Glutamatergic neuron (in vitro differentiated cells): Measurements from ENCODE around the gene PPFIBP2. TPM values are rescaled to one million over a fixed set of nuclear protein-coding genes. Genes with fewer than 3 reads are reported as not detected.

ENCODE experiments used
- DNase-seq: peaks from one replicate; pipeline ENCODE4 v3.0.0; 2022
- H3K27ac Mint-ChIP-seq: one replicate; pipeline ENCODE4 v1.8.0; 2020; ENCODE audit warnings: mild to moderate bottlenecking, mixed read lengths, inconsistent platforms; ENCODE audit not compliant: unreplicated experiment
- H3K27me3 Mint-ChIP-seq: one replicate; pipeline ENCODE4 v1.8.0; 2020; ENCODE audit warnings: mild to moderate bottlenecking, moderate library complexity, mixed read lengths, inconsistent platforms; ENCODE audit not compliant: unreplicated experiment
- H3K36me3 Mint-ChIP-seq: one replicate; pipeline ENCODE4 v1.8.0; 2020; ENCODE audit warnings: mild to moderate bottlenecking, mixed read lengths, inconsistent platforms; ENCODE audit not compliant: unreplicated experiment
- H3K4me1 Mint-ChIP-seq: one replicate; pipeline ENCODE4 v1.8.0; 2020; ENCODE audit warnings: mild to moderate bottlenecking, low read depth, mixed read lengths, inconsistent platforms; ENCODE audit not compliant: unreplicated experiment
- H3K4me3 Mint-ChIP-seq: one replicate; pipeline ENCODE4 v1.8.0; 2020; ENCODE audit warnings: mild to moderate bottlenecking, mixed read lengths, inconsistent platforms; ENCODE audit not compliant: unreplicated experiment
- H3K9me3 Mint-ChIP-seq: one replicate; pipeline ENCODE4 v1.8.0; 2020; ENCODE audit warnings: mild to moderate bottlenecking, moderate library complexity, mixed read lengths, inconsistent platforms; ENCODE audit not compliant: unreplicated experiment
- CTCF ChIP-seq: fragments of 200-600 bp; sonication (generic); IDR thresholded peaks from one replicate; pipeline ENCODE4 v1.5.0; 2021; ENCODE audit not compliant: partially characterized antibody, unreplicated experiment
- total RNA-seq: library from RNA; stranded (reverse); fragmentation: NEBNext Ultra II Directional; extraction: Animal tissue kit (Norgen Biotek cat#: 25700); gene quantifications from one replicate; pipeline ENCODE4 v1.2.1, GENCODE V29; 2021; ENCODE audit not compliant: unreplicated experiment

Gene PPFIBP2
- total RNA-seq, 1 donor from 2014 or later, result 1.5 TPM

DNA sequence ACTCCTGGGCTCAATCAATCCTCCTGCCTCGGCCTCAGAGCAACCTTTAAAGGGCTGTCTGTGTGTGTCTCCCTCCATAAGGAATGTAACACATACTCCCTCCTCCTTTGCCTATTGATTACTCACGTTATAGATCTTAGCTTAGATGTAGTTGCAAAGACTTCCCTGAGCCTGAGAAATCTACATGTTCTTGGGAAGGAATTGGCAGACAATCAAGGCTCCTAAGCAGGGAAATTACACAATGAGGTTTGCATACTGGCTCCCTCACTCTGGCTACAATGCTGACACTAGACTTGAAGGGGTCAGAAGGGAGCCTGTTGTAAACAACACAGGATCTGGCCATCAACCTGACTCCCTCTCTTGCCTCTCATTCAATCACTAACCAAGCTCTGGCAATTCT is 33.7 kb upstream of the PPFIBP2 start:
- Mint-ChIP-seq H3K9me3 (no peaks in the 10 kb centered on the region), H3K36me3 (no peaks in the 10 kb centered on the region), H3K27ac (no peak overlapping the region), H3K4me1 (no peaks in the 10 kb centered on the region), H3K27me3 (peaks cover 3% of the 10 kb centered on the region), H3K4me3 (no peak overlapping the region)
- TF ChIP-seq CTCF, result no peak
- DNase-seq, result no peak

- no peak for DNase-seq
- no peak for TF ChIP-seq CTCF
- no peaks in the 10 kb centered on the region for H3K36me3 Mint-ChIP-seq
- H3K27ac Mint-ChIP-seq, result no peak overlapping the region
- H3K4me1 Mint-ChIP-seq, result no peaks in the 10 kb centered on the region
- H3K9me3 Mint-ChIP-seq, result no peaks in the 10 kb centered on the region
- no peaks in the 10 kb centered on the region for H3K27me3 Mint-ChIP-seq
- H3K4me3 Mint-ChIP-seq, result no peak overlapping the region
Observed at GRCh38 chr11:7484131-7484530, 29.7 kb upstream of the PPFIBP2 start.

DNA sequence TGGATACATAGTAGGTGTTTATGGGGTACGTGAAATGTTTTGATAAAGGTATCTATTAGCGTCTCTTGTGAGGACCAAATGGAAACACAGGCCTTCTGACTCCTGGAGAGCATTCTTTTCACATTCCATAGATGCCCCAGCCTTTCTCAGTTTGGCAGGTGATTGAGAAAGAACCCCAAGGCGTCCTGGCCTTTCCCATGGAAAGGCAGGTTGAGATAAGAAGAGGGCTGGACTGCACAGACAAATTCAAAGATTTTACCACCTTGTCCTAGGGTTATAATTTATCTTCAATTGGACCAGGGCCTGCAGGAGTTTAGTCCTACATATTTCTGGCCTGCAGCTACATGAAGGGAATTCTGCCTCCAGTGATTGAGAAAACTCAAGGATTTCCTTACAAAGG is 29.2 kb upstream of the PPFIBP2 start:
- no peaks in the 10 kb centered on the region for H3K9me3 Mint-ChIP-seq
- H3K27ac Mint-ChIP-seq, result no peak overlapping the region
- no peaks in the 10 kb centered on the region for H3K36me3 Mint-ChIP-seq
- DNase-seq, result no peak
- no peak overlapping the region for H3K4me3 Mint-ChIP-seq
- TF ChIP-seq CTCF, result no peak
- H3K4me1 Mint-ChIP-seq, result no peaks in the 10 kb centered on the region
- no peaks in the 10 kb centered on the region for H3K27me3 Mint-ChIP-seq

GRCh38 chr11:7485186-7486097 is 28.4 kb upstream of the PPFIBP2 start, which contains the start of gene OLFML1:
OLFML1 (plus strand) TSS chr11:7485506; CDS start chr11:7485876, 370 bp downstream.
- Mint-ChIP-seq H3K4me1 (no peaks in the 10 kb centered on the region), H3K9me3 (no peaks in the 10 kb centered on the region), H3K27me3 (no peaks in the 10 kb centered on the region), H3K36me3 (no peaks in the 10 kb centered on the region), H3K27ac (no peak within 1 kb of the TSS), H3K4me3 (no peak within 1 kb of the TSS)
- TF ChIP-seq CTCF, result no peak
- no peak for DNase-seq

- no peaks in the 10 kb centered on the region for H3K9me3 Mint-ChIP-seq
- no peak for TF ChIP-seq CTCF
- no peaks in the 10 kb centered on the region for H3K27me3 Mint-ChIP-seq
- no peaks in the 10 kb centered on the region for H3K36me3 Mint-ChIP-seq
- DNase-seq, result no peak
- no peak overlapping the region for H3K27ac Mint-ChIP-seq
- no peak overlapping the region for H3K4me3 Mint-ChIP-seq
- H3K4me1 Mint-ChIP-seq, result no peaks in the 10 kb centered on the region
Observed at GRCh38 chr11:7486098-7486780, 27.6 kb upstream of the PPFIBP2 start.
